ENCODE measurements around the gene MITF.

GRCh38 chr3:69967156-69967555 is 227.9 kb downstream of the MITF start:
- TF ChIP-seq CTCF (IDR thresholded peaks at IDR 0.05; ENCODE audit: insufficient read depth, low read depth, low read length) (no peak), EZH2 (IDR thresholded peaks at IDR 0.05; ENCODE audit: insufficient read depth, low read length) (no peak)
